ENCODE results near the gene SOX18.

GRCh38 chr20:64083378-64083803 is 34.0 kb upstream of the SOX18 start:
- TF ChIP-seq SUZ12 (IDR thresholded peaks at IDR 0.05; ENCODE audit: low read length) (no peak), POLR2AphosphoS5 (IDR thresholded peaks at IDR 0.05; ENCODE audit: low read depth, low read length) (no peak), POLR2A (IDR thresholded peaks at IDR 0.05; ENCODE audit: control extremely low read depth in 1 of 2, low read depth in 2 of 2, low read length in 2 of 2) (no peak), EZH2 (IDR thresholded peaks at IDR 0.05; ENCODE audit: low read depth, low read length, severe bottlenecking) (no peak)

Measured in H1 (cell line).